Nephron progenitor cell (in vitro differentiated cells): ENCODE measurements around the gene ZNF618.

ENCODE experiments used
- DNase-seq: peaks from one replicate; pipeline ENCODE4 v3.0.0; 2021
- H3K27ac Mint-ChIP-seq: 2 replicates; pipeline ENCODE4 v1.8.0; 2021; ENCODE audit warnings: mild to moderate bottlenecking, moderate library complexity, mixed read lengths
- H3K27me3 Mint-ChIP-seq: 2 replicates; pipeline ENCODE4 v1.8.0; 2021; ENCODE audit warnings: mild to moderate bottlenecking, low read depth, mixed read lengths; ENCODE audit not compliant: poor library complexity
- H3K36me3 Mint-ChIP-seq: 2 replicates; pipeline ENCODE4 v1.8.0; 2021; ENCODE audit warnings: low read depth, mixed read lengths
- H3K4me1 Mint-ChIP-seq: 2 replicates; pipeline ENCODE4 v1.8.0; 2021; ENCODE audit warnings: mixed read lengths
- H3K4me3 Mint-ChIP-seq: 2 replicates; pipeline ENCODE4 v1.8.0; 2021; ENCODE audit warnings: mild to moderate bottlenecking, moderate library complexity, mixed read lengths
- H3K9me3 Mint-ChIP-seq: 2 replicates; pipeline ENCODE4 v1.8.0; 2021; ENCODE audit warnings: mild to moderate bottlenecking, moderate library complexity, mixed read lengths
- CTCF ChIP-seq: fragments of 200-600 bp; sonication (generic); IDR thresholded peaks from 2 replicates; pipeline ENCODE4 v1.5.0; 2021; ENCODE audit warnings: antibody characterized with exemption

The ZNF618 gene

GRCh38 chr9:113992276-113992951, 116.3 kb downstream of the ZNF618 start:
- Mint-ChIP-seq H3K27me3 (peaks cover 6% of the 10 kb centered on the region), H3K4me3 (no peak overlapping the region), H3K27ac (no peak overlapping the region), H3K9me3 (no peaks in the 10 kb centered on the region), H3K4me1 (peaks cover 26% of the 10 kb centered on the region), H3K36me3 (peaks cover 48% of the 10 kb centered on the region)
- DNase-seq: no peak
- TF ChIP-seq CTCF: no peak

- Mint-ChIP-seq H3K27ac (no peak overlapping the region), H3K9me3 (no peaks in the 10 kb centered on the region)
- no peak for DNase-seq
These were observed 116.9 kb downstream of the ZNF618 start for GRCh38 chr9:113992994-113993393.

GRCh38 chr9:113993838-113994540, 117.9 kb downstream of the ZNF618 start:
- Mint-ChIP-seq H3K4me1 (peaks cover 31% of the 10 kb centered on the region), H3K27me3 (peaks cover 6% of the 10 kb centered on the region), H3K4me3 (no peak overlapping the region), H3K36me3 (peaks cover 43% of the 10 kb centered on the region), H3K9me3 (no peaks in the 10 kb centered on the region), H3K27ac (peak overlapping the region; percentile 60)
- no peak for DNase-seq
- no peak for TF ChIP-seq CTCF

More at GRCh38 chr9:113992994-113993393, 116.9 kb downstream of the ZNF618 start:
- Mint-ChIP-seq H3K27me3 (peaks cover 6% of the 10 kb centered on the region), H3K36me3 (peaks cover 49% of the 10 kb centered on the region), H3K4me1 (peaks cover 26% of the 10 kb centered on the region), H3K4me3 (no peak overlapping the region)
- no peak for TF ChIP-seq CTCF

- H3K27ac Mint-ChIP-seq: peak overlapping the region; percentile 53
- H3K36me3 Mint-ChIP-seq: peaks cover 30% of the 10 kb centered on the region
- no peak for TF ChIP-seq CTCF
- DNase-seq: no peak
- H3K9me3 Mint-ChIP-seq: no peaks in the 10 kb centered on the region
- peaks cover 6% of the 10 kb centered on the region for H3K27me3 Mint-ChIP-seq
- peaks cover 26% of the 10 kb centered on the region for H3K4me1 Mint-ChIP-seq
- H3K4me3 Mint-ChIP-seq: no peak overlapping the region
These were observed 119.3 kb downstream of the ZNF618 start for GRCh38 chr9:113995401-113995800.

GRCh38 chr9:113995963-113996362, 119.9 kb downstream of the ZNF618 start:
- peaks cover 26% of the 10 kb centered on the region for H3K4me1 Mint-ChIP-seq
- H3K27ac Mint-ChIP-seq: no peak overlapping the region
- no peak for DNase-seq
- no peak overlapping the region for H3K4me3 Mint-ChIP-seq
- no peaks in the 10 kb centered on the region for H3K9me3 Mint-ChIP-seq
- H3K27me3 Mint-ChIP-seq: peaks cover 3% of the 10 kb centered on the region
- no peak for TF ChIP-seq CTCF
- peaks cover 28% of the 10 kb centered on the region for H3K36me3 Mint-ChIP-seq
